Stromal cell of bone marrow (primary cell): ENCODE results near the gene SRRM2.
"Not testable (repeated sequence)": the region's sequence is repeated elsewhere in the genome, so short reads cannot be mapped to it uniquely, and the experiment has no call there.

ENCODE experiments used
- DNase-seq: peaks from one replicate; pipeline ENCODE4 v3.0.0-alpha.2; 2012; ENCODE audit warnings: low read depth

SRRM2 gene

GRCh38 chr16:2715064-2715463, 37.4 kb upstream of the SRRM2 start:
- no peak for DNase-seq

GRCh38 chr16:2715519-2715918, 36.9 kb upstream of the SRRM2 start:
- DNase-seq, result no peak

- DNase-seq, result no peak
Observed at GRCh38 chr16:2715966-2716885, 36.2 kb upstream of the SRRM2 start.

GRCh38 chr16:2716948-2717347, 35.5 kb upstream of the SRRM2 start:
- no peak for DNase-seq

- DNase-seq, result no peak
Observed at GRCh38 chr16:2717383-2718263, 34.8 kb upstream of the SRRM2 start.

GRCh38 chr16:2719328-2720063, 32.9 kb upstream of the SRRM2 start:
- no peak for DNase-seq

- no peak for DNase-seq
Observed at GRCh38 chr16:2720064-2720457, 32.4 kb upstream of the SRRM2 start, which contains the start of gene PRSS27. TSS of gene PRSS27 (minus strand) at chr16:2720224. CDS start at chr16:2720160, 64 bp downstream.

GRCh38 chr16:2720719-2721633, 31.5 kb upstream of the SRRM2 start:
- DNase-seq, result peak; percentile 55

- DNase-seq, result not testable (repeated sequence)
Observed at GRCh38 chr16:2721634-2722173, 30.7 kb upstream of the SRRM2 start.

- no peak for DNase-seq
Observed at GRCh38 chr16:2724088-2724676, 28.3 kb upstream of the SRRM2 start.

- no peak for DNase-seq
Observed at GRCh38 chr16:2724816-2725348, 27.6 kb upstream of the SRRM2 start.

- DNase-seq, result no peak
Observed at GRCh38 chr16:2726923-2727322, 25.5 kb upstream of the SRRM2 start.

- DNase-seq, result no peak
Observed at GRCh38 chr16:2728034-2728433, 24.4 kb upstream of the SRRM2 start.

GRCh38 chr16:2734844-2735515, 17.5 kb upstream of the SRRM2 start:
- DNase-seq, result no peak

GRCh38 chr16:2736476-2737237, 15.8 kb upstream of the SRRM2 start:
- no peak for DNase-seq

GRCh38 chr16:2737238-2737605, 15.2 kb upstream of the SRRM2 start:
- no peak for DNase-seq

- no peak for DNase-seq
Observed at GRCh38 chr16:2737895-2738418, 14.5 kb upstream of the SRRM2 start.

- DNase-seq, result no peak
Observed at GRCh38 chr16:2738615-2739014, 13.8 kb upstream of the SRRM2 start.
